Neural crest cell (in vitro differentiated cells): ENCODE results near the gene MRPL47. TPM values are rescaled to one million over a fixed set of nuclear protein-coding genes. Genes with fewer than 3 reads are reported as not detected.

Experiments used
- DNase-seq: peaks from one replicate; pipeline ENCODE4 v3.0.0; 2021; ENCODE audit warnings: low read depth, mixed read lengths, low spot score
- H3K27ac Mint-ChIP-seq: one replicate; pipeline ENCODE4 v1.8.0; 2021; ENCODE audit warnings: mild to moderate bottlenecking, mixed read lengths; ENCODE audit not compliant: unreplicated experiment
- H3K27me3 Mint-ChIP-seq: 2 replicates; pipeline ENCODE4 v1.8.0; 2021; ENCODE audit warnings: low read depth, mild to moderate bottlenecking, mixed read lengths
- H3K36me3 Mint-ChIP-seq: 2 replicates; pipeline ENCODE4 v1.8.0; 2021; ENCODE audit warnings: low read depth, mild to moderate bottlenecking, mixed read lengths
- H3K4me1 Mint-ChIP-seq: 2 replicates; pipeline ENCODE4 v1.8.0; 2021; ENCODE audit warnings: mixed read lengths
- H3K4me3 Mint-ChIP-seq: one replicate; pipeline ENCODE4 v1.8.0; 2021; ENCODE audit warnings: mild to moderate bottlenecking, mixed read lengths
- H3K9me3 Mint-ChIP-seq: 2 replicates; pipeline ENCODE4 v1.8.0; 2021; ENCODE audit warnings: mixed read lengths
- total RNA-seq: library from RNA; stranded (reverse); gene quantifications from 2 replicates; pipeline ENCODE4 v1.2.1, GENCODE V29; 2021
- TF ChIP-seq, protein P1 (sequence below): fragments of 200-600 bp; sonication (generic); conservative IDR thresholded peaks from 2 replicates; pipeline ENCODE4 v1.5.0; 2021; ENCODE audit warnings: antibody characterized with exemption, mild to moderate bottlenecking

Gene MRPL47
- total RNA-seq, 1 donor from 2014 or later, result 59.6 TPM

DNA sequence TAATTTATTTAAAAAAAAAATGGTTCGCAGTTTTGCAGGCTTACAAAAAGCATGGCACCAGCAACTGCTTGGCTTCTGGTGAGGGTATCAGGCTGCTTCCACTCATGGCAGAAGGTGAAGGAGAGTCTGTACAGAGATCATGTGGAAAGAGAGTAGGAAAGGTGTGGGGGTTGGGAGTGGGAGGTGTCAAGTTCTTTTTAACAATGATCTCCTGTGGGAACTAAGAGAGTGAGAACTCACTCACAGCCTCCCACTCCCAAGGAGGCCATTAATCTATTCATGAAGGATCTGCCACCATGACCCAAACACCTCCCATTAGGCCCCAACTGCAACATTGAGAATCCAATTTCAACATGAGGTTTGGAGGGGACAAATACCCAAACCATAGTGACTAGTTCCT lies 62.8 kb downstream of the MRPL47 start:
- Mint-ChIP-seq H3K36me3 (no peaks in the 10 kb centered on the region), H3K27me3 (no peaks in the 10 kb centered on the region), H3K4me3 (no peak overlapping the region), H3K9me3 (peaks cover 7% of the 10 kb centered on the region), H3K27ac (peak overlapping the region; percentile 19), H3K4me1 (peaks cover 8% of the 10 kb centered on the region)
- no peak for DNase-seq
- TF ChIP-seq, protein P1, sequence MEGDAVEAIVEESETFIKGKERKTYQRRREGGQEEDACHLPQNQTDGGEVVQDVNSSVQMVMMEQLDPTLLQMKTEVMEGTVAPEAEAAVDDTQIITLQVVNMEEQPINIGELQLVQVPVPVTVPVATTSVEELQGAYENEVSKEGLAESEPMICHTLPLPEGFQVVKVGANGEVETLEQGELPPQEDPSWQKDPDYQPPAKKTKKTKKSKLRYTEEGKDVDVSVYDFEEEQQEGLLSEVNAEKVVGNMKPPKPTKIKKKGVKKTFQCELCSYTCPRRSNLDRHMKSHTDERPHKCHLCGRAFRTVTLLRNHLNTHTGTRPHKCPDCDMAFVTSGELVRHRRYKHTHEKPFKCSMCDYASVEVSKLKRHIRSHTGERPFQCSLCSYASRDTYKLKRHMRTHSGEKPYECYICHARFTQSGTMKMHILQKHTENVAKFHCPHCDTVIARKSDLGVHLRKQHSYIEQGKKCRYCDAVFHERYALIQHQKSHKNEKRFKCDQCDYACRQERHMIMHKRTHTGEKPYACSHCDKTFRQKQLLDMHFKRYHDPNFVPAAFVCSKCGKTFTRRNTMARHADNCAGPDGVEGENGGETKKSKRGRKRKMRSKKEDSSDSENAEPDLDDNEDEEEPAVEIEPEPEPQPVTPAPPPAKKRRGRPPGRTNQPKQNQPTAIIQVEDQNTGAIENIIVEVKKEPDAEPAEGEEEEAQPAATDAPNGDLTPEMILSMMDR, result no peak

DNA sequence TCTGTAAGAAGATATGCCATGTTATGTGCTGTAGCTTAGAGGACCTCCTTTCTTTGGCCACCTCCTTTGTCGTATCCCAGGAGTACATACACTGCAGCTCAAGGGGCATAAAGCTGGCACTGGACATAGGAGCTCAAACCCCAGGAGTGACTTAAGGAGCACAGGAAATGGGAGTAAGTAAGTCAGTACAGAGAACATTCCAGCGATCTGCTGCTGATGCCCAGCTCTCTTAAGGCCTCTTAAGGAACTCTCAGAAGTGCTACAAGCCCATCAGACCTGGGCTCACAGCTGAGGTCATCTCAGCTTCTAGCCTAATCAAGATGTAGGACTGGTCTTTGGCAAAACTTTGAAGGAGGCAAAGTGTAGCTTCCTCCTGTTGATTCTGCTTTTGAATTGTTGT lies 63.3 kb downstream of the MRPL47 start:
- no peaks in the 10 kb centered on the region for H3K36me3 Mint-ChIP-seq
- H3K4me3 Mint-ChIP-seq, result no peak overlapping the region
- peaks cover 8% of the 10 kb centered on the region for H3K4me1 Mint-ChIP-seq
- TF ChIP-seq, protein P1, result no peak
- H3K27me3 Mint-ChIP-seq, result no peaks in the 10 kb centered on the region
- H3K27ac Mint-ChIP-seq, result no peak overlapping the region
- H3K9me3 Mint-ChIP-seq, result peaks cover 7% of the 10 kb centered on the region
- no peak for DNase-seq

Other genes starting within 250 kb of the MRPL47 start
- 36.7 and 37.3 TPM in 2 replicates for gene GNB4, start 153.2 kb downstream of the MRPL47 start, total RNA-seq
- gene ACTL6A, start 41.7 kb downstream of the MRPL47 start, total RNA-seq, result 103 and 111 TPM in 2 replicates
- 72.4 and 74.3 TPM in 2 replicates for gene NDUFB5, start 156 bp upstream of the MRPL47 start, total RNA-seq
- 25.2 and 26.7 TPM in 2 replicates for gene USP13, start 48.4 kb upstream of the MRPL47 start, total RNA-seq